OCI-LY3 (cell line): Measurements from ENCODE around the gene USP28.
"Not testable (repeated sequence)": the region's sequence is repeated elsewhere in the genome, so short reads cannot be mapped to it uniquely, and the experiment has no call there.

Experiments used
- H2AFZ ChIP-seq: fragments of 200-600, 300-600 bp; shearing (Covaris generic); 2 replicates; pipeline ENCODE4 v1.6.0; 2014; ENCODE audit warnings: antibody characterized with exemption, low read depth, low read length
- H3K27ac ChIP-seq: fragments of 200-600, 300-600 bp; sonication (generic); 2 replicates; pipeline ENCODE4 v1.5.1; 2014; ENCODE audit warnings: mild to moderate bottlenecking, low read length, moderate library complexity, mixed read lengths
- H3K27me3 ChIP-seq: fragments of 200-600, 300-600 bp; sonication (generic); 2 replicates; pipeline ENCODE4 v1.6.1; 2014; ENCODE audit warnings: low read depth, low read length, mixed read lengths
- H3K36me3 ChIP-seq: fragments of 200-600, 300-600 bp; sonication (generic); replicated peaks from 2 replicates; pipeline ENCODE3; 2014; ENCODE audit warnings: low read depth, low read length, mixed read lengths
- H3K4me1 ChIP-seq: fragments of 300-600, 200-600 bp; sonication (generic); 2 replicates; pipeline ENCODE4 v1.6.1; 2014; ENCODE audit warnings: low read length, mixed read lengths
- H3K4me2 ChIP-seq: fragments of 200-600, 300-600 bp; sonication (generic); 2 replicates; pipeline ENCODE4 v1.6.1; 2014; ENCODE audit warnings: low read length, mixed read lengths
- H3K4me3 ChIP-seq: fragments of 300-600, 200-600 bp; sonication (generic); 2 replicates; pipeline ENCODE4 v1.5.1; 2014; ENCODE audit warnings: antibody characterized with exemption, mild to moderate bottlenecking, low read length, moderate library complexity
- H3K79me2 ChIP-seq: fragments of 300-600, 200-600 bp; shearing (Covaris generic); 2 replicates; pipeline ENCODE4 v1.6.1; 2014; ENCODE audit warnings: mild to moderate bottlenecking, low read length, mixed read lengths
- H3K9ac ChIP-seq: fragments of 300-600, 200-600 bp; shearing (Covaris generic); 2 replicates; pipeline ENCODE4 v1.6.0; 2014; ENCODE audit warnings: mild to moderate bottlenecking, low read length, moderate library complexity
- H3K9me3 ChIP-seq: fragments of 200-600, 300-600 bp; shearing (Covaris generic); 2 replicates; pipeline ENCODE4 v1.6.1; 2014; ENCODE audit warnings: low read length, mixed read lengths; ENCODE audit not compliant: insufficient read depth
- H4K20me1 ChIP-seq: fragments of 200-600, 300-600 bp; sonication (generic); 2 replicates; pipeline ENCODE4 v1.6.1; 2016; ENCODE audit warnings: low read length, mixed read lengths; ENCODE audit not compliant: insufficient read depth
- EZH2phosphoT487 ChIP-seq: fragments of 200-600 bp; shearing (Covaris generic); IDR thresholded peaks from 2 replicates; pipeline ENCODE4 v1.6.1; 2018; ENCODE audit warnings: antibody characterized with exemption, mixed run types, low read depth
- TF ChIP-seq, protein P1 (sequence below): fragments of 200-600, 300-600 bp; sonication (generic); IDR thresholded peaks from 2 replicates; pipeline ENCODE4 v1.5.1; 2014; ENCODE audit warnings: antibody characterized with exemption, low read length, low read depth

The USP28 gene, protein sequence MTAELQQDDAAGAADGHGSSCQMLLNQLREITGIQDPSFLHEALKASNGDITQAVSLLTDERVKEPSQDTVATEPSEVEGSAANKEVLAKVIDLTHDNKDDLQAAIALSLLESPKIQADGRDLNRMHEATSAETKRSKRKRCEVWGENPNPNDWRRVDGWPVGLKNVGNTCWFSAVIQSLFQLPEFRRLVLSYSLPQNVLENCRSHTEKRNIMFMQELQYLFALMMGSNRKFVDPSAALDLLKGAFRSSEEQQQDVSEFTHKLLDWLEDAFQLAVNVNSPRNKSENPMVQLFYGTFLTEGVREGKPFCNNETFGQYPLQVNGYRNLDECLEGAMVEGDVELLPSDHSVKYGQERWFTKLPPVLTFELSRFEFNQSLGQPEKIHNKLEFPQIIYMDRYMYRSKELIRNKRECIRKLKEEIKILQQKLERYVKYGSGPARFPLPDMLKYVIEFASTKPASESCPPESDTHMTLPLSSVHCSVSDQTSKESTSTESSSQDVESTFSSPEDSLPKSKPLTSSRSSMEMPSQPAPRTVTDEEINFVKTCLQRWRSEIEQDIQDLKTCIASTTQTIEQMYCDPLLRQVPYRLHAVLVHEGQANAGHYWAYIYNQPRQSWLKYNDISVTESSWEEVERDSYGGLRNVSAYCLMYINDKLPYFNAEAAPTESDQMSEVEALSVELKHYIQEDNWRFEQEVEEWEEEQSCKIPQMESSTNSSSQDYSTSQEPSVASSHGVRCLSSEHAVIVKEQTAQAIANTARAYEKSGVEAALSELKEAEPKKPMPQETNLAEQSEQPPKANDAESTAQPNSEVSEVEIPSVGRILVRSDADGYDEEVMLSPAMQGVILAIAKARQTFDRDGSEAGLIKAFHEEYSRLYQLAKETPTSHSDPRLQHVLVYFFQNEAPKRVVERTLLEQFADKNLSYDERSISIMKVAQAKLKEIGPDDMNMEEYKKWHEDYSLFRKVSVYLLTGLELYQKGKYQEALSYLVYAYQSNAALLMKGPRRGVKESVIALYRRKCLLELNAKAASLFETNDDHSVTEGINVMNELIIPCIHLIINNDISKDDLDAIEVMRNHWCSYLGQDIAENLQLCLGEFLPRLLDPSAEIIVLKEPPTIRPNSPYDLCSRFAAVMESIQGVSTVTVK

DNA sequence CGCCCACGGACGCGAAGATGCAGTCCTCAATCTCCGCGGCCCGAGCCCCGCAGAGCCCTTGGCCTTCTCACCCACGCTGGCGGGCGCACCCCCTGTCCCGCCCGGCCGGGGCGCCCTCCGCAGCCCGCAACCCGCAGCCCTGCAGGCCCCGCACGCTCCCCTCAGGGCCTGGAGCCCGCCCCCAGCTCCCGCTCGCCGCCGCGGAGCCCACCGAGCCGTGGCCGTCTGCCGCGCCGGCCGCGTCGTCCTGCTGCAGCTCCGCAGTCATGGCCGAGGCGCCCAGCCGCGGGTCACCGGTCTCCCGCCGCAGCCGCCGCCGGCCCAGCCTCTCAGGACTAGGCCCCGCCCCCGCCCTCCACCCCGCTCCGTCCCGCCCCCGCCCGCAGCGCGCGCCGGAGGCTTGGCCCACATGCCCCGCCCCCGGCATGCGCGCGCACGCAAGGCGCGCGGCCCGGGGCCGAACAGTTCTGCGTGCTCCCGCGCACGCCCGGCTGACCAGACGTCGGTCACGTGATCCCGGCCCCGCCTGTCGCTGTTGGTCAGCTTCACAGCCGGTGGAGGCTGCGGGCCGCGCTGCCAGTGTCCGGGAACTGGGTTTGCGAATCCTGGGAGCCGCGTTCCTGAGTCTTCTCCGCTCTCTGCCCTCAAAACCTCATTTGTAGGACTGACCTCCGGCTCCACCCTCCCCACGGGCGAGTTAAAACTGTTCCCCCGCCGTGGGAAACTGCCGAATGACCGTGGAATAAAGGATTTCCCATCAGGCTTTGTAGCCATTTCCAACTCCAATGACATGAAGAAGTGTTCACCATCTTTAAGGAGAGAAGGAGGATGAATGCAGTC is at the start of gene USP28:
Gene USP28, minus strand, starts transcription at position 339 of the 840 bp plus-strand sequence. Its CDS starts 71 bp downstream, at position 268.
- Histone ChIP-seq H2AFZ (peak within 1 kb of the TSS; percentile 85), H3K9me3 (no peaks in the 10 kb centered on the region), H3K4me2 (peak within 1 kb of the TSS; percentile 93), H3K4me1 (peaks cover 17% of the 10 kb centered on the region), H3K27me3 (no peaks in the 10 kb centered on the region), H3K36me3 (peaks cover 10% of the 10 kb centered on the region), H3K4me3 (peak within 1 kb of the TSS; percentile 95), H3K27ac (peak within 1 kb of the TSS; percentile 46), H3K9ac (peak within 1 kb of the TSS; percentile 80), H3K79me2 (peaks cover 32% of the 10 kb centered on the region), H4K20me1 (peaks cover 10% of the 10 kb centered on the region; the same call in 1 of the 2 replicates)
- no peak for TF ChIP-seq EZH2phosphoT487
- TF ChIP-seq, protein P1, sequence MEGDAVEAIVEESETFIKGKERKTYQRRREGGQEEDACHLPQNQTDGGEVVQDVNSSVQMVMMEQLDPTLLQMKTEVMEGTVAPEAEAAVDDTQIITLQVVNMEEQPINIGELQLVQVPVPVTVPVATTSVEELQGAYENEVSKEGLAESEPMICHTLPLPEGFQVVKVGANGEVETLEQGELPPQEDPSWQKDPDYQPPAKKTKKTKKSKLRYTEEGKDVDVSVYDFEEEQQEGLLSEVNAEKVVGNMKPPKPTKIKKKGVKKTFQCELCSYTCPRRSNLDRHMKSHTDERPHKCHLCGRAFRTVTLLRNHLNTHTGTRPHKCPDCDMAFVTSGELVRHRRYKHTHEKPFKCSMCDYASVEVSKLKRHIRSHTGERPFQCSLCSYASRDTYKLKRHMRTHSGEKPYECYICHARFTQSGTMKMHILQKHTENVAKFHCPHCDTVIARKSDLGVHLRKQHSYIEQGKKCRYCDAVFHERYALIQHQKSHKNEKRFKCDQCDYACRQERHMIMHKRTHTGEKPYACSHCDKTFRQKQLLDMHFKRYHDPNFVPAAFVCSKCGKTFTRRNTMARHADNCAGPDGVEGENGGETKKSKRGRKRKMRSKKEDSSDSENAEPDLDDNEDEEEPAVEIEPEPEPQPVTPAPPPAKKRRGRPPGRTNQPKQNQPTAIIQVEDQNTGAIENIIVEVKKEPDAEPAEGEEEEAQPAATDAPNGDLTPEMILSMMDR, result no peak

DNA sequence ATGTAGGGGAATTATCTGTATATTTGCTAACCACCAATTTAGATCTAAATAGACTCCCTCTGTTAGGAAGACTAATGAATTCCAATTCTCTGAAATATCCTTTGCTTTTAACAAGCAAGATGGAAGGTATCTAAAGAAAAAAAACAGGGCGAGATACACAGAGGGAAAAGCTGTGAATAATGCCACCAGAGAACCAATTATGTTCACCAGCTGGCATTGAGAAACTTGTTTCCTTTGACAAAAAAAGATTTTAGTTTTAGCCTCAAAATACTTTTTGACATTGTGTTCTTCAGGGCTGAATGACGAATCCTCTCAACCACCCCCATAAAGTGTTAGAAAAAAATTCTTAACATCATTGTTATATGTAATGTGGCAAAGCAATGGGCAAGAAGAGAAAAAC is 48.2 kb upstream of the USP28 start:
- no peak overlapping the region for H3K4me2 ChIP-seq
- H3K9ac ChIP-seq, result no peak overlapping the region
- no peak overlapping the region for H3K4me3 ChIP-seq
- peaks cover 16% of the 10 kb centered on the region for H3K4me1 ChIP-seq
- H2AFZ ChIP-seq, result no peak overlapping the region
- no peak overlapping the region for H3K27ac ChIP-seq
- H3K27me3 ChIP-seq, result no peaks in the 10 kb centered on the region
- H3K36me3 ChIP-seq, result no peaks in the 10 kb centered on the region
- TF ChIP-seq EZH2phosphoT487, result no peak
- TF ChIP-seq, protein P1, result no peak
- no peaks in the 10 kb centered on the region for H3K9me3 ChIP-seq
- H3K79me2 ChIP-seq, result no peaks in the 10 kb centered on the region
- H4K20me1 ChIP-seq, result no peaks in the 10 kb centered on the region

DNA sequence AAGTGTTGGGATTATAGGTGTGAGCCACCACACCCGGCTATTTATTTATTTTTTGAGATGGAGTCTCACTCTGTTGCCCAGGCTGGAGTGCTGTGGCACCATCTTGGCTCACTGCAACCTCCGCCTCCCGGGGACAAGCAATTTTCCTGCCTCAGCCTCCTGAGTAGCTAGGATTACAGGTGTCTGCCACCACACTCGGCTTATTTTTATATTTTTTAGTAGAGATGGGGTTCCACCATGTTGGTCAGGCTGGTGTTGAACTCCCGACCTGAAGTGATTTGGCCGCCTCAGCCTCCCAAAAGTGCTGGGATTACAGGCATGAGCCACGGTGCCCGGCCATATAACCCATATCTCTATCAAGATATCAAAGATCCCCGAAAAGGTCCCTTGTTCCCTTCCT is 36.1 kb upstream of the USP28 start:
- not testable (repeated sequence) for H3K27me3 ChIP-seq, H3K4me2 ChIP-seq

DNA sequence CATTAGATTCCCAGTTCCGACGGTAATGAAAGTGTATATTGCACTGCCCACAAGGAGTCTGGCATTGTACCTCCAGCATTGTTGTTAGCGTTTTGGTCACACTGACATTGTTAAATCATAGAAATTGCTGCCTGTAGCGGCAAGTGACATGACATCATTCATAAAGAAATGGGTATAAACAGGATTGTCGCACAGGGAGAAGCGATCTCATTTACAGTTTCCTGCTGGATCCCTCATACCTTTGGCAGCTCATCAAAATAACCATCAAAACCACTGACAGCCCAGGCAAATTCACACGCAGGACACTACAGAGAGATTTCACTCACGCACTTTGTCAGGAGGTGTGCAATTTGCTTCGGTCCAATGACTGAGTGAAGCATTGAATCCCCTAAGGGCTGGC is 32.7 kb upstream of the USP28 start:
- H3K4me2 ChIP-seq, result peak overlapping the region; percentile 64
- no peak overlapping the region for H3K27ac ChIP-seq
- no peak for TF ChIP-seq EZH2phosphoT487
- TF ChIP-seq, protein P1, result no peak
- H3K36me3 ChIP-seq, result no peaks in the 10 kb centered on the region
- H3K27me3 ChIP-seq, result 0 out of 2 replicates have a peak, but pooled peaks cover 6% of the 10 kb centered on the region
- H3K4me1 ChIP-seq, result peaks cover 22% of the 10 kb centered on the region
- peak overlapping the region; percentile 58 for H3K4me3 ChIP-seq
- H4K20me1 ChIP-seq, result no peaks in the 10 kb centered on the region
- H3K9ac ChIP-seq, result 0 out of 2 replicates have a peak overlapping the region, but pooled peaks have one; percentile 30
- no peaks in the 10 kb centered on the region for H3K79me2 ChIP-seq
- no peaks in the 10 kb centered on the region for H3K9me3 ChIP-seq
- H2AFZ ChIP-seq, result peak overlapping the region; percentile 15; the same call in 1 of the 2 replicates

More for the DNA sequence above, 36.1 kb upstream of the USP28 start:
- not testable (repeated sequence) for H3K27ac ChIP-seq, H2AFZ ChIP-seq, H3K9ac ChIP-seq, H3K79me2 ChIP-seq, H3K9me3 ChIP-seq, H3K4me3 ChIP-seq, H3K36me3 ChIP-seq, H4K20me1 ChIP-seq
- H3K4me1 ChIP-seq, result peaks cover 21% of the 10 kb centered on the region
